Gastroesophageal sphincter (tissue), 4 donors: ENCODE results near the gene SULT4A1. TPM values are rescaled to one million over a fixed set of nuclear protein-coding genes. Genes with fewer than 3 reads are reported as not detected.

Experiments used
- ATAC-seq: fragments of 150-250 bp; one replicate; pipeline ENCODE4 v1.9.1; 2016; ENCODE audit warnings: mild to moderate bottlenecking, moderate library complexity
- H3K27ac ChIP-seq, 4 donors: fragments of 200-600 bp; sonication (generic) in 3 of 4; 1 replicate in 3 of 4; 2 replicates in 1 of 4; pipeline ENCODE4 v1.5.1; 2016 to 2019
- H3K27me3 ChIP-seq: fragments of 200-600 bp; sonication (generic); one replicate; pipeline ENCODE4 v1.5.1; 2019
- H3K36me3 ChIP-seq, 2 donors: fragments of 200-600 bp; sonication (generic); one replicate each; pipeline ENCODE4 v1.5.1; 2019; ENCODE audit warnings: control low read depth in 1 of 2
- H3K4me1 ChIP-seq, 3 donors: fragments of 200-600 bp; sonication (generic); 1 replicate in 2 of 3; 2 replicates in 1 of 3; pipeline ENCODE4 v1.5.1; 2016 to 2019; ENCODE audit warnings: control low read depth in 2 of 3
- H3K4me3 ChIP-seq, 2 donors: fragments of 200-600 bp; sonication (generic); one replicate each; pipeline ENCODE4 v1.5.1; 2019; ENCODE audit warnings: mild to moderate bottlenecking in 1 of 2, moderate library complexity in 1 of 2
- H3K9me3 ChIP-seq, 3 donors: fragments of 200-600 bp; sonication (generic); one replicate each; pipeline ENCODE4 v1.5.1; 2017 to 2019; ENCODE audit warnings: control low read depth in 2 of 3
- EP300 ChIP-seq: sonication (generic); formaldehyde crosslinking; IDR thresholded peaks from one replicate; pipeline ENCODE4 v1.6.1; 2017; ENCODE audit warnings: antibody characterized with exemption, mild to moderate bottlenecking
- POLR2A ChIP-seq, 2 donors: fragments of 450-650 bp; IDR thresholded peaks; one replicate each; pipeline ENCODE4 v1.6.1; 2017; ENCODE audit warnings: antibody characterized with exemption in 2 of 2, mild to moderate bottlenecking in 2 of 2, moderate library complexity in 1 of 2
- POLR2AphosphoS5 ChIP-seq: sonication (generic); formaldehyde crosslinking; IDR thresholded peaks from one replicate; pipeline ENCODE4 v1.6.1; 2017; ENCODE audit warnings: antibody characterized with exemption
- WGBS, 2 donors: methylation state at CpG; one replicate each; pipeline ENCODE4 v1.1.5; 2018; ENCODE audit warnings: low coverage in 1 of 2; 5-methylcytosine and 5-hydroxymethylcytosine counted together
- total RNA-seq, 4 donors: library from RNA; depleted of rRNA; stranded (reverse); fragments of >200 nt; gene quantifications; one replicate each; pipeline ENCODE4 v1.1.0, GENCODE V29; 2016
- TF ChIP-seq, protein P1 (sequence below), 4 experiments: fragments of 200-600 bp in 2 of 4; fragments of 450-650 bp in 2 of 4; sonication (generic) in 1 of 4; IDR thresholded peaks; one replicate each; pipeline ENCODE4 v1.5.1; 2017 to 2019; ENCODE audit warnings: antibody characterized with exemption in 4 of 4, mild to moderate bottlenecking in 2 of 4, moderate library complexity in 2 of 4

Gene SULT4A1
- total RNA-seq, 4 donors from 2014 or later, result 0.16 to 1.7 (median 0.54) TPM; not detected in 1

GRCh38 chr22:43825651-43826050 lies 36.7 kb downstream of the SULT4A1 start:
- H3K4me3 ChIP-seq, result no peak overlapping the region
- no peak for ATAC-seq
- 40 to 63% methylated on average over 4 to 11 of the region's 11 CpGs for WGBS, 2 donors

GRCh38 chr22:43824724-43825420 lies 37.4 kb downstream of the SULT4A1 start:
- H3K4me1 ChIP-seq, result peaks cover 0 to 37% (median 14%) of the 10 kb centered on the region in 3 donors
- H3K4me3 ChIP-seq, result no peak overlapping the region
- H3K36me3 ChIP-seq, result no peaks in the 10 kb centered on the region
- H3K27ac ChIP-seq, result no peak overlapping the region
- no peak for TF ChIP-seq POLR2A (IDR thresholded peaks at IDR 0.05)
- TF ChIP-seq EP300, result no peak
- no peak for TF ChIP-seq POLR2AphosphoS5
- TF ChIP-seq, protein P1, sequence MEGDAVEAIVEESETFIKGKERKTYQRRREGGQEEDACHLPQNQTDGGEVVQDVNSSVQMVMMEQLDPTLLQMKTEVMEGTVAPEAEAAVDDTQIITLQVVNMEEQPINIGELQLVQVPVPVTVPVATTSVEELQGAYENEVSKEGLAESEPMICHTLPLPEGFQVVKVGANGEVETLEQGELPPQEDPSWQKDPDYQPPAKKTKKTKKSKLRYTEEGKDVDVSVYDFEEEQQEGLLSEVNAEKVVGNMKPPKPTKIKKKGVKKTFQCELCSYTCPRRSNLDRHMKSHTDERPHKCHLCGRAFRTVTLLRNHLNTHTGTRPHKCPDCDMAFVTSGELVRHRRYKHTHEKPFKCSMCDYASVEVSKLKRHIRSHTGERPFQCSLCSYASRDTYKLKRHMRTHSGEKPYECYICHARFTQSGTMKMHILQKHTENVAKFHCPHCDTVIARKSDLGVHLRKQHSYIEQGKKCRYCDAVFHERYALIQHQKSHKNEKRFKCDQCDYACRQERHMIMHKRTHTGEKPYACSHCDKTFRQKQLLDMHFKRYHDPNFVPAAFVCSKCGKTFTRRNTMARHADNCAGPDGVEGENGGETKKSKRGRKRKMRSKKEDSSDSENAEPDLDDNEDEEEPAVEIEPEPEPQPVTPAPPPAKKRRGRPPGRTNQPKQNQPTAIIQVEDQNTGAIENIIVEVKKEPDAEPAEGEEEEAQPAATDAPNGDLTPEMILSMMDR (IDR thresholded peaks at IDR 0.05), result no peak
- 35 to 91% methylated on average over 2 to 12 of the region's 26 CpGs for WGBS, 2 donors
- peaks cover 55% of the 10 kb centered on the region for H3K27me3 ChIP-seq
- H3K9me3 ChIP-seq, result no peaks in the 10 kb centered on the region
- no peak for ATAC-seq

More at GRCh38 chr22:43825651-43826050, 36.7 kb downstream of the SULT4A1 start:
- Histone ChIP-seq H3K27ac (no peak overlapping the region), H3K4me1 (peaks cover 0 to 45% (median 14%) of the 10 kb centered on the region in 3 donors), H3K27me3 (peaks cover 52% of the 10 kb centered on the region), H3K36me3 (no peaks in the 10 kb centered on the region), H3K9me3 (no peaks in the 10 kb centered on the region)
- TF ChIP-seq, protein P1 (IDR thresholded peaks at IDR 0.05), result no peak
- TF ChIP-seq EP300 (no peak), POLR2A (IDR thresholded peaks at IDR 0.05) (no peak), POLR2AphosphoS5 (no peak)

DNA sequence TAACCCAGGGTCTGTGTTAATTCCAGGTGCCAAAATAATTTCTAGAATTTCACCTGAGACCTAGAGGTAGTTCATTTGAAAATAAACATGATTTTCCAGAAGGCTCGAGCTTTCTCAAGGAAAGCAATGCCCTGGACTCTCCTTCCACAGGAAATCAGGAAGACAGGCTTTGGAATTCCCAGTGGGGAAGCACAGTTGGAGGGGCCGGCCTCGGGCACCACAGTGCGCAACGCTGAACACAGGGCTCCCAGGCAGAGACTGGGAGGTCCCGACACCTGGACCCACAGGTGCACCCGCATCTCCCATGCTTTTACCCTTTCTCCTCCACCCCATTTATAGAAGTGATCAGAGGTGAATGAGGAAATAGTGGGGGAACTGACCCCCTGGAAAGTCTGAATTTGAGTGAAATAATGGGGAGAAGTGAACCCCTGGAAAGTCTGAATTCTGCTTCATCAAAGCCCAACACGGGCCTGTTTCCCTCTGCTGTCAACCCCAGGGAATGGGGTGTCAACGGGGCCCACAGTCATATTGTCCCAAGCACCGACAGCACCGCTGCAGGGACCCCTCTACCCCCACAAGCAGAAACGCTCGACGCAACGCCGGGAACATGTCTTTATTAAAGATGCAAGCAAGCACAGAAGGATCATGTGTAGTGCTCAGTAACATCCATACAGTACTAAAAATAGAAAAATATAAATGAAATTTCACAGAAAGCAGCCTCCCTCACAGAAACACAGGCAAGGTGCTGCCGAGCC lies 38.2 kb downstream of the SULT4A1 start:
- Histone ChIP-seq H3K36me3 (no peaks in the 10 kb centered on the region), H3K4me3 (no peak overlapping the region), H3K27me3 (peaks cover 58% of the 10 kb centered on the region), H3K27ac (no peak overlapping the region), H3K4me1 (peaks cover 0 to 29% (median 9%) of the 10 kb centered on the region in 3 donors), H3K9me3 (no peaks in the 10 kb centered on the region)
- ATAC-seq, result no peak
- WGBS, 2 donors, result 73 to 87% methylated on average over 9 to 15 of the region's 17 CpGs
- TF ChIP-seq POLR2AphosphoS5, result no peak
- TF ChIP-seq POLR2A (IDR thresholded peaks at IDR 0.05), result no peak
- TF ChIP-seq, protein P1 (IDR thresholded peaks at IDR 0.05), result no peak
- TF ChIP-seq EP300, result no peak

- H3K27me3 ChIP-seq, result peaks cover 58% of the 10 kb centered on the region
- H3K36me3 ChIP-seq, result no peaks in the 10 kb centered on the region
- 47 to 53% methylated on average over 3 of the region's 13 CpGs for WGBS, 2 donors
- H3K27ac ChIP-seq, result no peak overlapping the region
- TF ChIP-seq POLR2AphosphoS5 (no peak), POLR2A (IDR thresholded peaks at IDR 0.05) (no peak), EP300 (no peak)
- TF ChIP-seq, protein P1 (IDR thresholded peaks at IDR 0.05), result no peak
- H3K9me3 ChIP-seq, result no peaks in the 10 kb centered on the region
- ATAC-seq, result no peak
- peaks cover 0 to 22% (median 6%) of the 10 kb centered on the region in 3 donors for H3K4me1 ChIP-seq
- H3K4me3 ChIP-seq, result no peak overlapping the region
These were observed 38.9 kb downstream of the SULT4A1 start for GRCh38 chr22:43823353-43823908.
